Muscle of arm (tissue), 12 donors: ENCODE data around the gene GAPDH. TPM values are rescaled to one million over a fixed set of nuclear protein-coding genes. Genes with fewer than 3 reads are reported as not detected.

Experiments
- polyA plus RNA-seq, 12 donors: library from polyadenylated mRNA; unstranded; fragments of 120-200 nt; gene quantifications; one replicate each; pipeline ENCODE4 v1.2.1, GENCODE V29; 2013; ENCODE audit not compliant: insufficient read length in 12 of 12

The GAPDH gene
- polyA plus RNA-seq, 12 donors: 984 to 5,913 (median 3,885) TPM

Other genes starting within 250 kb of the GAPDH start
- gene PLEKHG6, start 223.8 kb upstream of the GAPDH start, polyA plus RNA-seq: 1 to 10 TPM in 6 of 12 donors, under 1 TPM in 4, not detected in 2; 0.36 to 5.3 (median 1.1) TPM
- gene TNFRSF1A, start 192.4 kb upstream of the GAPDH start, polyA plus RNA-seq: 100 to 1,000 TPM in 1 of 12 donors, 10 to 100 TPM in 10, not detected in 1; 58.7 to 132 (median 70.6) TPM
- 1 to 10 TPM in 2 of 12 donors, under 1 TPM in 6, not detected in 4; 0.23 to 9.9 (median 0.51) TPM for gene SCNN1A, start 159.0 kb upstream of the GAPDH start, polyA plus RNA-seq
- gene LTBR, start 150.4 kb upstream of the GAPDH start, polyA plus RNA-seq: 10 to 100 TPM in 11 of 12 donors, not detected in 1; 25.8 to 65.1 (median 37.9) TPM
- 1 to 10 TPM in 4 of 12 donors, under 1 TPM in 5, not detected in 3; 0.54 to 3.3 (median 0.96) TPM for gene CD27, start 89.6 kb upstream of the GAPDH start, polyA plus RNA-seq
- 10 to 100 TPM in 2 of 12 donors, 1 to 10 TPM in 8, not detected in 2; 5.0 to 15.8 (median 8.7) TPM for gene TAPBPL, start 82.5 kb upstream of the GAPDH start, polyA plus RNA-seq
- 10 to 100 TPM in 6 of 12 donors, 1 to 10 TPM in 5, not detected in 1; 6.9 to 25.7 (median 11.9) TPM for gene VAMP1, start 63.8 kb upstream of the GAPDH start, polyA plus RNA-seq
- gene MRPL51, start 41.3 kb upstream of the GAPDH start, polyA plus RNA-seq: 100 to 1,000 TPM in 11 of 12 donors, not detected in 1; 104 to 178 (median 131) TPM
- 10 to 100 TPM in 11 of 12 donors, not detected in 1; 28.7 to 53.7 (median 41.5) TPM for gene NCAPD2, start 40.4 kb upstream of the GAPDH start, polyA plus RNA-seq
- 10 to 100 TPM in 11 of 12 donors, not detected in 1; 20.7 to 43.6 (median 28.0) TPM for gene IFFO1, start 21.5 kb downstream of the GAPDH start, polyA plus RNA-seq
- gene NOP2, start 33.8 kb downstream of the GAPDH start, polyA plus RNA-seq: 10 to 100 TPM in 11 of 12 donors, not detected in 1; 14.9 to 44.6 (median 21.7) TPM
- 100 to 1,000 TPM; 131 to 406 (median 159) TPM for gene CHD4, start 72.9 kb downstream of the GAPDH start, polyA plus RNA-seq
- 10 to 100 TPM in 1 of 12 donors, 1 to 10 TPM in 7, under 1 TPM in 3, not detected in 1; 0.77 to 16.4 (median 1.3) TPM for gene LPAR5, start 101.4 kb downstream of the GAPDH start, polyA plus RNA-seq
- gene ACRBP, start 112.9 kb downstream of the GAPDH start, polyA plus RNA-seq: 1 to 10 TPM in 10 of 12 donors, not detected in 2; 1.4 to 5.3 (median 2.7) TPM
- 100 to 1,000 TPM in 1 of 12 donors, 10 to 100 TPM in 10, not detected in 1; 45.1 to 100 (median 52.8) TPM for gene ING4, start 128.6 kb downstream of the GAPDH start, polyA plus RNA-seq
- 10 to 100 TPM in 11 of 12 donors, not detected in 1; 41.4 to 79.9 (median 48.8) TPM for gene ZNF384, start 154.9 kb downstream of the GAPDH start, polyA plus RNA-seq
- 10 to 100 TPM in 2 of 12 donors, 1 to 10 TPM in 9, not detected in 1; 2.7 to 31.7 (median 4.5) TPM for gene PIANP, start 166.3 kb downstream of the GAPDH start, polyA plus RNA-seq
- gene COPS7A, start 189.5 kb downstream of the GAPDH start, polyA plus RNA-seq: 10 to 100 TPM in 11 of 12 donors, not detected in 1; 46.9 to 69.7 (median 61.2) TPM
- gene MLF2, start 218.6 kb downstream of the GAPDH start, polyA plus RNA-seq: 100 to 1,000 TPM; 110 to 600 (median 130) TPM
- gene PTMS, start 231.8 kb downstream of the GAPDH start, polyA plus RNA-seq: 1,000 to 10,000 TPM in 1 of 12 donors, 100 to 1,000 TPM in 11; 262 to 3,438 (median 337) TPM
- gene LAG3, start 238.0 kb downstream of the GAPDH start, polyA plus RNA-seq: 1 to 10 TPM in 2 of 12 donors, under 1 TPM in 8, not detected in 2; 0.16 to 1.4 (median 0.60) TPM